Vagina (tissue), 2 donors: ENCODE measurements around the gene CIROP. TPM values are rescaled to one million over a fixed set of nuclear protein-coding genes. Genes with fewer than 3 reads are reported as not detected.

Experiments
- DNase-seq, 2 donors: peaks; one replicate each; pipeline ENCODE4 v3.0.0-alpha.2; 2017; ENCODE audit errors: extremely low spot score in 2 of 2
- H3K27ac ChIP-seq: fragments of 200-600 bp; sonication (generic); one replicate; pipeline ENCODE4 v1.5.1; 2019
- H3K27me3 ChIP-seq: fragments of 200-600 bp; sonication (generic); one replicate; pipeline ENCODE4 v1.5.1; 2019
- H3K36me3 ChIP-seq, 2 donors: fragments of 200-600 bp; sonication (generic); one replicate each; pipeline ENCODE4 v1.5.1; 2017 to 2019
- H3K4me1 ChIP-seq: fragments of 200-600 bp; sonication (generic); one replicate; pipeline ENCODE4 v1.5.1; 2019
- H3K4me3 ChIP-seq, 2 donors: fragments of 200-600 bp; sonication (generic); 1 replicate in 1 of 2; 2 replicates in 1 of 2; pipeline ENCODE4 v1.5.1; 2016 to 2019
- H3K9me3 ChIP-seq: fragments of 200-600 bp; sonication (generic); one replicate; pipeline ENCODE4 v1.5.1; 2019
- CTCF ChIP-seq, 3 experiments: fragments of 450-650 bp in 2 of 3; fragments of 200-600 bp in 1 of 3; sonication (generic) in 1 of 3; IDR thresholded peaks; one replicate each; pipeline ENCODE4 v1.5.1; 2017 to 2019; ENCODE audit warnings: antibody characterized with exemption in 3 of 3, mild to moderate bottlenecking in 2 of 3, moderate library complexity in 2 of 3
- POLR2A ChIP-seq, 2 donors: fragments of 450-650 bp; IDR thresholded peaks; one replicate each; pipeline ENCODE4 v1.6.1; 2017; ENCODE audit warnings: antibody characterized with exemption in 2 of 2, mild to moderate bottlenecking in 2 of 2, moderate library complexity in 2 of 2
- POLR2AphosphoS5 ChIP-seq, 2 donors: sonication (generic); formaldehyde crosslinking; IDR thresholded peaks; one replicate each; pipeline ENCODE4 v1.9.0; 2017; ENCODE audit warnings: antibody characterized with exemption in 2 of 2, mild to moderate bottlenecking in 2 of 2, low read depth in 1 of 2; ENCODE audit not compliant: insufficient read depth in 1 of 2
- intact Hi-C: fragments of 100-400 bp; cut with DNase I; formaldehyde crosslinking; loops from one replicate; pipeline ENCODE4 v1.15.1; 2023
- total RNA-seq: library from RNA; depleted of rRNA; stranded (reverse); fragments of >200 nt; gene quantifications from one replicate; pipeline ENCODE4 v1.2.3, GENCODE V29; 2016

Gene CIROP
- total RNA-seq, 1 donor from 2014 or later: not detected

- Histone ChIP-seq H3K4me3 (no peak overlapping the region), H3K27ac (no peak overlapping the region), H3K9me3 (no peaks in the 10 kb centered on the region), H3K36me3 (peaks cover 0 to 5% of the 10 kb centered on the region in 2 donors), H3K4me1 (peaks cover 18% of the 10 kb centered on the region), H3K27me3 (no peaks in the 10 kb centered on the region)
- TF ChIP-seq CTCF (IDR thresholded peaks at IDR 0.05) (no peak), POLR2A (IDR thresholded peaks at IDR 0.05) (no peak), POLR2AphosphoS5 (IDR thresholded peaks at IDR 0.05; ENCODE audit: insufficient read depth in 1 of 2, low read depth in 1 of 2) (no peak)
- intact Hi-C loops: no loop called here
- peak; percentile 34 to 60 for DNase-seq
These were observed 5.5 kb downstream of the CIROP start for GRCh38 chr14:23099212-23099861.

- peaks cover 0 to 5% of the 10 kb centered on the region in 2 donors for H3K36me3 ChIP-seq
- no peaks in the 10 kb centered on the region for H3K9me3 ChIP-seq
- DNase-seq: peak; percentile 79 to 85
- intact Hi-C loops: no loop called here
- H3K27me3 ChIP-seq: no peaks in the 10 kb centered on the region
- peaks cover 32% of the 10 kb centered on the region for H3K4me1 ChIP-seq
- no peak overlapping the region for H3K4me3 ChIP-seq
- H3K27ac ChIP-seq: no peak overlapping the region
- TF ChIP-seq CTCF (IDR thresholded peaks at IDR 0.05): no peak
- no peak for TF ChIP-seq POLR2AphosphoS5 (IDR thresholded peaks at IDR 0.05; ENCODE audit: insufficient read depth in 1 of 2, low read depth in 1 of 2)
- no peak for TF ChIP-seq POLR2A (IDR thresholded peaks at IDR 0.05)
These were observed 7.0 kb downstream of the CIROP start for GRCh38 chr14:23097786-23098185.

- Histone ChIP-seq H3K4me1 (peaks cover 42% of the 10 kb centered on the region), H3K27ac (peak within 1 kb of the TSS; percentile 99), H3K36me3 (peaks cover 0 to 18% of the 10 kb centered on the region in 2 donors), H3K27me3 (no peaks in the 10 kb centered on the region), H3K9me3 (no peaks in the 10 kb centered on the region), H3K4me3 (peak within 1 kb of the TSS; percentile 88)
- TF ChIP-seq POLR2A (IDR thresholded peaks at IDR 0.05): peak in 1 of 2 donors; percentile 84
- no peak for TF ChIP-seq CTCF (IDR thresholded peaks at IDR 0.05)
- TF ChIP-seq POLR2AphosphoS5 (IDR thresholded peaks at IDR 0.05; ENCODE audit: insufficient read depth in 1 of 2, low read depth in 1 of 2): peak; percentile 81 to 96
- intact Hi-C loops: no loop called here
- peak; percentile 99 to 100 for DNase-seq
These were observed 9.3 kb downstream of the CIROP start, which contains the start of gene C14orf119 for GRCh38 chr14:23095196-23096108. TSS of gene C14orf119 (plus strand) at chr14:23095505. CDS start at chr14:23097659, 2,154 bp downstream.

GRCh38 chr14:23094666-23095195 is 10.1 kb downstream of the CIROP start, which contains the start of gene ACIN1:
TSS of gene ACIN1 (minus strand) at chr14:23095136. CDS start at chr14:23095112, 24 bp downstream.
- Histone ChIP-seq H3K36me3 (peaks cover 3 to 25% of the 10 kb centered on the region in 2 donors), H3K9me3 (no peaks in the 10 kb centered on the region), H3K27me3 (no peaks in the 10 kb centered on the region), H3K4me3 (peak within 1 kb of the TSS; percentile 88), H3K4me1 (peaks cover 42% of the 10 kb centered on the region), H3K27ac (peak within 1 kb of the TSS; percentile 99)
- peak in 1 of 2 donors; percentile 98 for TF ChIP-seq POLR2AphosphoS5 (IDR thresholded peaks at IDR 0.05; ENCODE audit: insufficient read depth in 1 of 2, low read depth in 1 of 2)
- peak in 1 of 2 donors; percentile 90 for TF ChIP-seq POLR2A (IDR thresholded peaks at IDR 0.05)
- no peak for TF ChIP-seq CTCF (IDR thresholded peaks at IDR 0.05)
- intact Hi-C loops: no loop called here
- peak in 1 of 2 donors; percentile 94 for DNase-seq
